CD4-positive, alpha-beta T cell treated with Interleukin-1 beta for 1 hour (primary cell): ENCODE measurements around the gene IRF2BP2.
A peak's percentile ranks its signal among the peaks of the same experiment; 100 is the strongest.

ENCODE experiments used
- DNase-seq, 2 donors: peaks; one replicate each; pipeline ENCODE4 v3.0.0-alpha.2; 2020 to 2022

Gene IRF2BP2

DNA sequence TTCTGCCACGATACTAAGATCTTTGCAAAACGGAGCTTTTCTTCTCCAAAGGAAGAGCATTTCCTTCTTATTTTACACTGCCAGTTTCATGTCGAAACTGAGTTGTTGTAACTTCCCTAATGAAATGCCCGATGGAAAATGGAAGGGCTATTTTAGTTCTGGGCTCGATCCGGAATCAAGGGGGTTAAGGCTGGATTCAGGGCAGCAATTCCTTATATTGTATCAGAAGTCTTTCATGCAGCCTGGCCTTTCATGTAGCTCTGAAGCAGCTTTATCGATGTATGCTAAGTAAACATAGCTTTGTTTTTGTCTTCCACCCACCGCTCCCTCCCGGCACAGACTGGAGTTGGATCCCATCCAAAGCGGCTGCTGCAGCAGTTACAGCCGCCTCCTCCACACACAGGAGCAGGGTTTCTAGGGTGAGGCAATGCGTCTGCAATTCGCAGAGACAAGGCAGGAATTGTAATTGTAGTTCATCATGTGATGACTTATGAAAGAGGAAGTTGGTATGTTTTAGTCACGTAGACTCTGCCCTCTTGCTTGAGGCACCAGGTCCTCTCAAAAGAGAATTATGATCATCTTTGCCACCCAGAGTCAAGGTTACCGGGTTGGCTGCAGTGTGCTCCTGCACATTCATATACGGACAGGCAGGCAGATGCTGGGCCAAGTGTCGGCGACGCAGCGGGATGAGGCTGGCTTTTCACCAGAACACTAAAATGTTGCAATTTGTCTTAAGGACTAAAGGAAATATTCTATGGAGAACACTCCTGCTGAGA lies 2.6 kb upstream of the IRF2BP2 start:
- DNase-seq, result peak; percentile 78 to 88

- DNase-seq, result peak in 1 of 2 donors; percentile 47
These were observed 1.9 kb upstream of the IRF2BP2 start for GRCh38 chr1:234611847-234612351.

- peak; percentile 82 to 87 for DNase-seq
These were observed 1.4 kb upstream of the IRF2BP2 start for GRCh38 chr1:234611225-234611846.

GRCh38 chr1:234610666-234611224 lies 767 bp upstream of the IRF2BP2 start:
- DNase-seq, result peak; percentile 94 to 95

DNA sequence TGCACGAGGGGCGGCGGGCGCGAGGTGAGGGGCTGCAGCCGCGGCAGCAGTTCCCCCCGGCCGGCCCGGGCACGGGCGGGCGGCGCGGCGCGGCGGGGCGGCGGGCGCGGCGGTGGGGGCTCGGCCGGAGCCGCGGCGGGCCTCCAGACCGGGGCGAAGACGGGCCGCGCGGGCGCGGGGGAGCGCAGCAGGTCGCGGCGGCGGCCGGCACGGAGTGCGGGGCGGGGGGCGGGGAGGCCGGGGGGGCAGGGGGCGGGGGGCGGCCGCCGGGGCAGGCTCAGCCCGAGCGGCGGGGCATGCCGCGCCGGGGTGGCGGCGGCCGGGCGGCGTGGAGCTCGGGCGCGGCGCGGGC lies 311 bp downstream of the IRF2BP2 start:
- DNase-seq, result no peak

- peak; percentile 73 to 80 for DNase-seq
These were observed 877 bp downstream of the IRF2BP2 start for GRCh38 chr1:234608911-234609690.

DNA sequence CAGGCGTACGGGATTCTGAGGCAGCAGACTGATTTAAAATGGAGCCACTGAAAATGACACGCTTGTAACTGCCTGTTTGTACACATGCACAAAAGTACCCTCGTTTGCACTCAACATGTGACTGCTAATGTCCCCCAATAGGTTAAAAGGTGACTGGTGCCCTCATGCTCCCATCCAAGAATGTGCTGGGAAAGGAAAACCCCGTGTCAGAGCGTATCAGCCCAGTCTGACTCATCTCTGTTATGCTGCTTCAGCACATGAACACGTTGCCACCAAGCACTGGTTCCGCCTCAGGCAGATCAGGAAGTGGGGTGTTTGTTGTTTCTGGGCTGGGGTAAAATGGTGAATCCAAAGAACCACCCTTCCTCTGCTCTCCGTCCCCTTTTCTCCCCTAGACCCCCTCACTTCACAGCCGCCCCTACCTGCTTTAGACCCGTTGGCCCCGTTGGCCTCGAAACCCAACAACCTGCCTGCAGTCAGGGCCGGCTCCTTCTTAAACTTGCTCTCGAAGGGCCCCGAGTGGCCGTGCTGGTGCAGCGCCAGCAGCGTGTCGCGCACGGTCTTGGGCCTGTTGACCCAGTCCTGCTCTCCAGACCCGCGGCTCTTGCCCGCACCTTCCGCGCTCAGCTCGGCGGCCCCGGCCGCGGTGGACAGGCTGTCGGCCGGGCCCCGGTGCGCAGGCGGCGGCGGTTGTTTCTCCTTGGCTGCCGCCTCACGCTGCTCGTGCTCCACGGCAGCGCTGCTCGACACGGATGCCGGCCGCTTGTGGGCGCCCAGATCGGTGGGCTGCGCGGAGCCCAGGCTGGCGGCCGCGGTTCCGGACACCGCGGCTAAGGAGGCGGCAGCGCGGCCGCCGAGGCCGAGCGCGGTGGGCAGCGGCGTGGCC lies 1.7 kb downstream of the IRF2BP2 start:
- DNase-seq, result peak; percentile 88 to 90

DNA sequence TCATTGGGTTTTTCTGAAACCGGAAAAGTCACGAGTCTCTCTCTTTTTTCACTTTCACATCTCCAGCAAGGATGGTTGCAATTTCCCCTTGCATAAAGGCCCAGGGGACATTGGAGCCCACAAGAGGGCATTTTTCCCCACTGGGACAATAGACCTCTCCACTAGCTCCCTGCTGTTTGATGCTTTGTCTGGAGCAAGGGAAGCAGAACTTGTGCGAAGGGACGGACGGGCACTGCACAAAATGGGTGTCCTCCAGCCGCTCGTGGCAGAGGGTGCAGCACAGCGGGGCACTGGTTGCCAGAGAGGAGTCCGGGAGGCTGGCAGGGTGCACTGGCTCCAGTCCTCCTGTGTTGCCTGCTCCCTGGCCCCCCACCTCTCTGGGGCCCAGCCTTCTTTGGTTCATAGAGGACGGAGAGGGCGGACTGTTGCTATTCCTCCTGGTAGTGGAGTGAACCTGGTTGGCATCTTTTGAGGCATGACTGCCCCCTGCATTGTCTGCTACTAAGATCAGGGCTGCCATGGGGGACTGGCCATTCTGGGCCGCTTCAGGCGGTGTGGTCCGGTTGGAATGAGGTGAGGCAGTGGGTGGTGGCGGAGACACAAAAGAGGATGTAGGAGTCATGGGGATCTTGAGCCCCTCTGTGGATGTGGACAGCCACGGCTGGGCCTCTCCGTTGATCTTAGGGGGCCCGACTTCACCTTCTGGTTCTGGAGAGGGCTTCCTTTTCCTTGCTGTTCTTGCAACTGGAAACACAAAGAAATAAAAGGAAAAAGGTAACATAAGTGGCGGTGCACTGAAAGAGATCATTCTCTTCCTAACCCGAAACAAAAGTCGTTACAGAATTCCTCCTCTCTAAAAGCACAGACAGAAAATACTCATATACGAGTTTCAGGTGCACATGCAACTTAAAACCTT lies 2.6 kb downstream of the IRF2BP2 start:
- DNase-seq, result peak; percentile 35 to 53

DNA sequence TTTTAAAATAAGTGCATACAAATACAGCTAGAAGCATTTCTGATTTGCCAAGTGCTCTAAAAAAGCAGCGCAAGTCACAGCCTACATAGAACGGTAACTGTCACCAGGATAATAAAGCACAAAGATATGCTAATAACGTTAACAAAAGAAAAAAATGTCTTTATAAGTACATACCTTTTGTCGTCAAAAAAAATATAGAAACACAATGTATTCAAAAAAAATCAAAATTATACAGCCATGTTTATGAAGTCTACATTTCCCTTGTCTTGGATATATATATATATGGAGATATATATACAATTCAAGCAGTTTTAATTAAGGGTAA lies 3.2 kb downstream of the IRF2BP2 start:
- DNase-seq, result no peak

DNA sequence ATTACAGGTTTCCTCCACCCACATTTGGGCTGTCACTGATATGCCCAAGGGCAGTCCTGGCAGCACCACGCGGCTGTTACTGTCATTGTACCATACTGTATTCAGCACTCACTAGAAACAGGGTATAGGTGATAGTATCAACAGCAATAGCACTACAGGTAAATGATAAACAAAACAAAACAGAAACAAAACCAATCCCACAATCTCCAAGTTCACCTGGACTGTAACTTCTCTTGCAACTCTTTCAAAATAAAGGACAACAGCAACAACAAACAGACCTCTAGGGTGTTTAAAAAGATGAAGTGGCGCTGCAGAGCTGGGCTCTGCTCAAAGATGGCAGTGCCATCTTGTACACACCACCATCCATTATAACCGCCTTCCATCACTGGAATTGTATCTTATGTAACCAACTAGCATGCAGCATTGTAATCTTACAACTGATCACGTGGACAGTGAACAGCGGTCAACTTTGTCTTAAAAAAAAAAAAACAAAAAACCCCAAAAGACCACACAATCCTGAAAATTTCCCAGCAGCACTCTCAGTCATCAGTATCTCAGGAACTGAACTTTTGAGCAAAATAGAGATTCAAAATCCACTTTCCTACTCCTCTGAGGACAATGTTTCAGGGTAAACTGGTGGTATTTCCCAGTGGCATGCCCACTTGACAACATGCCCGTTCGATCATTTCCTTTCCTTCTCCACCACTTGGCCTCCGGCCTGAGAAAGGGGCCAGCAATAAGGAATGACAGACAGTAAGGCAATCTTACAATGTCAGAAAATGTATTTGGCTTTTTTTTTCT lies 3.8 kb downstream of the IRF2BP2 start:
- peak; percentile 51 to 67 for DNase-seq

- no peak for DNase-seq
These were observed 4.5 kb downstream of the IRF2BP2 start for GRCh38 chr1:234605399-234605982.

DNA sequence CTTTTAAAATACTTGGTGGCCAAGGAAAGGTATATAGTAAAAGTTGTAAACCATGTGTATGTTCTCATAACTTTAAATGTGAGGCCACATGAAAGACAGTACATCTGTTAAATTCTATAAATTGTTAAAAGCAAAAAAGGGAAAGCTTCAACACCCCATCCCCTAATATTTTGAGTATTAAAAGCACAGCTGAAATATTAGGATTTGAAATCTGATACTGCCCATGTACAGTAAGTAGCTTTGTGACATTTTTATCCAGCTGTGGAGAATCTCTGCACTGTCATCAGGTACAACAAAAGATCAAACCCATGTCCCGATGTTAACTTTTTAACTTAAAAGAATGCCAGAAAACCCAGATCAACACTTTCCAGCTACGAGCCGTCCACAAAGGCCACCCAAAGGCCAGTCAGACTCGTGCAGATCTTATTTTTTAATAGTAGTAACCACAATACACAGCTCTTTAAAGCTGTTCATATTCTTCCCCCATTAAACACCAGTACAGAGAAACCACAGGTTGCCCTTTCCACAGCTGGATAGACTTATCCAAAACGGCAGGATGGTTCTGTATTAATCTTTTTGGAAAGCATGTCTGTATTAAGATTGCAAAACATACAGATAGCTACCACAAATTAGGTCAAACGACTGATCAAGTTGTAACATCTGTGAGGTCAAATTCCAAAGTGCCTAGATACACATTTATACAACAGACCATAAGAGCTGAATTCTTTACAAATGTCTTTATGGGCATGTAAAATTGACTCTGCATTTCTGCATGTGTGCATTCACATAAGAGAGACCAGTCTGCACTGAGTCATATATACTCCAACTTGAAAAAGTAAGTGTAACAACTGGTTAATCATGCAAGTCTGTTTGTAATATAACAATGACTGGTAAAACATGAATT lies 5.2 kb downstream of the IRF2BP2 start:
- peak in 1 of 2 donors; percentile 17 for DNase-seq

GRCh38 chr1:234603221-234604204 lies 6.5 kb downstream of the IRF2BP2 start:
- DNase-seq, result peak in 1 of 2 donors; percentile 31

GRCh38 chr1:234602334-234603220 lies 7.4 kb downstream of the IRF2BP2 start:
- peak; percentile 39 to 47 for DNase-seq

DNA sequence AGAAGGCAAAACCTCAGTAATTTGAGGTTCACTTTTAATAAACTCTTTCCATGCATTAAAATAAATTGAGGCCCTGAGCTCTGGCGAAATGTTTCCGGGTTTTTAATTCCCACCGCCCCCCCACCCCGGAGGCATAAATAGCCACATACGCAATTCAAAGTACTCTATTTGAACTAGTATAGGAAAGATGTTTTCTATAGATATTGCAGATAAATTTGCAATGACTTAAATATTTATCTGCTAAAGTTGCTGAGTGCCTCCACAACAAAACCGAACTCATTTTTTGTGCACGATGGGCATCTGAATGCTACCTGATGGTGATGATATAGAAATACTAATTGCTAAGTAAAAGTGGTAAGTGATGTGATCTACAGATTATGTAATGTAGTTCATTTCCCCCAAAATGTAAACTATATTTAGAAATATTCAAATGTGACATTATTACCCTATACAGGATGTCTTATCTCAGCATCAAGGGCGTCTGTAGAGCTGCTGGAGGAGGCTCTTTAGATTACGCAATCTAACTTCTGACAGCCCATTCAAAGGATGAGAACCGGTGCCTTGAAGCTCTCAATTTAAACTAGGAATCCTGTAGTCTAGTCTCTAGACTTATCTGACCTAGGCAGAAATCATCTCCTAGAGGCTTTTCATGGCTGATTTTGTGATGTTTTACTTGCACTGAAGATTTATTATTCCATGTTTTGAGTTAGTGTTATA lies 8.5 kb downstream of the IRF2BP2 start:
- DNase-seq, result peak; percentile 46 to 73
